Mesodermal cell (in vitro differentiated cells): ENCODE data around the gene MORC2.

Experiments used
- H3K27ac ChIP-seq: 2 replicates; pipeline ENCODE4 v1.7.0; 2013; ENCODE audit warnings: mild to moderate bottlenecking, low read depth, low read length, moderate library complexity; ENCODE audit not compliant: severe bottlenecking
- H3K36me3 ChIP-seq: 2 replicates; pipeline ENCODE4 v1.7.1; 2013; ENCODE audit warnings: mild to moderate bottlenecking, low read length, moderate library complexity; ENCODE audit not compliant: control insufficient read depth, insufficient read depth
- H3K4me1 ChIP-seq: one replicate; pipeline ENCODE4 v1.7.1; 2013; ENCODE audit warnings: mild to moderate bottlenecking, low read length; ENCODE audit not compliant: insufficient read depth, control insufficient read depth, poor library complexity, severe bottlenecking
- H3K4me3 ChIP-seq: 2 replicates; pipeline ENCODE4 v1.7.0; 2013; ENCODE audit warnings: low read length, control low read depth, mild to moderate bottlenecking; ENCODE audit not compliant: insufficient read depth, poor library complexity, severe bottlenecking; ENCODE audit errors: extremely low read depth
- H3K9me3 ChIP-seq: 2 replicates; pipeline ENCODE4 v1.7.1; 2013; ENCODE audit warnings: mild to moderate bottlenecking, low read length, moderate library complexity; ENCODE audit not compliant: control insufficient read depth
- WGBS, 2 experiments: methylation state at CpG; one replicate each; pipeline ENCODE4 v1.1.5; 2013; ENCODE audit warnings: missing lambda C conversion rate in 2 of 2; ENCODE audit not compliant: insufficient coverage in 2 of 2; 5-methylcytosine and 5-hydroxymethylcytosine counted together

The MORC2 gene

GRCh38 chr22:30887861-30888260 is 80.7 kb downstream of the MORC2 start:
- no peak overlapping the region for H3K27ac ChIP-seq
- H3K36me3 ChIP-seq: no peaks in the 10 kb centered on the region
- H3K4me3 ChIP-seq: no peak overlapping the region
- 93 to 96% methylated on average over 2 to 5 of the region's 5 CpGs for WGBS, 2 experiments
- no peaks in the 10 kb centered on the region for H3K9me3 ChIP-seq
- no peaks in the 10 kb centered on the region for H3K4me1 ChIP-seq

GRCh38 chr22:30887453-30887852 is 81.1 kb downstream of the MORC2 start:
- no peaks in the 10 kb centered on the region for H3K9me3 ChIP-seq
- H3K4me3 ChIP-seq: no peak overlapping the region
- H3K36me3 ChIP-seq: no peaks in the 10 kb centered on the region
- H3K4me1 ChIP-seq: no peaks in the 10 kb centered on the region
- WGBS, 2 experiments: 86 to 97% methylated on average over 11 of the region's 11 CpGs
- no peak overlapping the region for H3K27ac ChIP-seq

- Histone ChIP-seq H3K4me1 (no peaks in the 10 kb centered on the region), H3K36me3 (no peaks in the 10 kb centered on the region), H3K27ac (no peak overlapping the region), H3K9me3 (no peaks in the 10 kb centered on the region), H3K4me3 (no peak overlapping the region)
- 89 to 95% methylated on average over 8 of the region's 9 CpGs for WGBS, 2 experiments
Observed at GRCh38 chr22:30885591-30885990, 83.0 kb downstream of the MORC2 start.

- no peaks in the 10 kb centered on the region for H3K4me1 ChIP-seq
- H3K9me3 ChIP-seq: no peaks in the 10 kb centered on the region
- no peak overlapping the region for H3K27ac ChIP-seq
- WGBS, 2 experiments: 89 to 90% methylated on average over 2 to 5 of the region's 5 CpGs
- H3K36me3 ChIP-seq: no peaks in the 10 kb centered on the region
- H3K4me3 ChIP-seq: no peak overlapping the region
Observed at GRCh38 chr22:30885001-30885366, 83.6 kb downstream of the MORC2 start.

- H3K27ac ChIP-seq: no peak overlapping the region
- no peaks in the 10 kb centered on the region for H3K4me1 ChIP-seq
- WGBS, 2 experiments: 94 to 95% methylated on average over 12 to 18 of the region's 18 CpGs
- H3K36me3 ChIP-seq: no peaks in the 10 kb centered on the region
- H3K4me3 ChIP-seq: no peak overlapping the region
- H3K9me3 ChIP-seq: no peaks in the 10 kb centered on the region
Observed at GRCh38 chr22:30884211-30885000, 84.2 kb downstream of the MORC2 start.

GRCh38 chr22:30883586-30884145 is 84.9 kb downstream of the MORC2 start:
- Histone ChIP-seq H3K36me3 (no peaks in the 10 kb centered on the region), H3K4me1 (no peaks in the 10 kb centered on the region), H3K4me3 (no peak overlapping the region), H3K27ac (no peak overlapping the region), H3K9me3 (no peaks in the 10 kb centered on the region)
- 95% methylated on average over 6 of the region's 7 CpGs; no CpG with 5 or more reads in 1 of the 2 experiments for WGBS, 2 experiments

- Histone ChIP-seq H3K27ac (no peak overlapping the region), H3K9me3 (no peaks in the 10 kb centered on the region), H3K4me3 (no peak overlapping the region), H3K4me1 (no peaks in the 10 kb centered on the region), H3K36me3 (no peaks in the 10 kb centered on the region)
- 93 to 100% methylated on average over 3 of the region's 4 CpGs for WGBS, 2 experiments
Observed at GRCh38 chr22:30882974-30883533, 85.5 kb downstream of the MORC2 start.

- no peaks in the 10 kb centered on the region for H3K36me3 ChIP-seq
- H3K4me3 ChIP-seq: no peak overlapping the region
- no peak overlapping the region for H3K27ac ChIP-seq
- WGBS, 2 experiments: 72 to 74% methylated on average over 3 to 5 of the region's 6 CpGs
- H3K4me1 ChIP-seq: no peaks in the 10 kb centered on the region
- no peaks in the 10 kb centered on the region for H3K9me3 ChIP-seq
Observed at GRCh38 chr22:30882184-30882717, 86.3 kb downstream of the MORC2 start.

GRCh38 chr22:30881361-30882183 is 87.0 kb downstream of the MORC2 start:
- WGBS, 2 experiments: 85 to 89% methylated on average over 9 to 11 of the region's 14 CpGs
- H3K4me1 ChIP-seq: no peaks in the 10 kb centered on the region
- no peaks in the 10 kb centered on the region for H3K9me3 ChIP-seq
- H3K4me3 ChIP-seq: no peak overlapping the region
- no peak overlapping the region for H3K27ac ChIP-seq
- no peaks in the 10 kb centered on the region for H3K36me3 ChIP-seq

- WGBS, 2 experiments: 89 to 100% methylated on average over 4 of the region's 5 CpGs
- Histone ChIP-seq H3K9me3 (no peaks in the 10 kb centered on the region), H3K36me3 (no peaks in the 10 kb centered on the region), H3K4me3 (no peak overlapping the region), H3K4me1 (no peaks in the 10 kb centered on the region), H3K27ac (no peak overlapping the region)
Observed at GRCh38 chr22:30880847-30881246, 87.7 kb downstream of the MORC2 start.
